ENCODE results near the gene GLT8D1. TPM values are rescaled to one million over a fixed set of nuclear protein-coding genes. Genes with fewer than 3 reads are reported as not detected.

GLT8D1 gene
- polyA plus RNA-seq, 2 of the 4 experiments (the other 2 are of a cell fraction): 37.3 to 58.5 TPM

DNA sequence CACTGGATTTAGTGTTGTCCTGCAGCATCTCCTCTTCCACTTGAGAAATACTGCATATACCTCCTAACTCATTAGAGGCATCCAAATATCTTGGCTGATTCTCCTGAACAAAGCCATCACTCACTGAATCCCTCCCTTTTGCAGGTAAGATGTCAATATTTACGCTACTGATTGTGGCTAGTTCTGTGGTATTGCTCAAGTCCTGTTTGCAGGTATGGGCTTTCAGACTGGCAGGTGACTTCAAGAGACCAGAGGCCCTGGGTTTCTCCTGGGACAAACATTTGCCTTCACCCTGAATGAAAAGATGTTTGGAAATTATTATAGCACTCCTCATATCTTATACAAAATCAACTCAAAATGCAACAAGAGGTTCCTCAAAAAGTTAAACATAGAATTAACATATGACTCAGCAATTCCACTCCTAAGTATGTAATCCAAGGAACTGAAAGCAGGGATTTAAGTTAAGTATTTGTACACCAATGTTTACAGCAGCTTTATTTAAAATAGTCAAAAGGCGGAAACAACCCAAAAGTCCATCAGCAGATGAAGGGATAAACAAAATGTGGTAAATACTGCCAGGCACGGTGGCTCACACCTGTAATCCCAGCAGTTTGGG lies 46.6 kb upstream of the GLT8D1 start:
- Histone ChIP-seq H3K27ac (0 out of 6 replicates have a peak overlapping the region, but pooled peaks of 1 of the 2 experiments have one; percentile 37), H3K4me3 (no peak overlapping the region), H3K4me1 (no peaks in the 10 kb centered on the region), H3K4me2 (no peak overlapping the region), H3K9me3 (no peaks in the 10 kb centered on the region)
- FAIRE-seq: no peak
- ATAC-seq: no peak
- TF ChIP-seq NFE2L2 (conservative IDR thresholded peaks at IDR 0.05; ENCODE audit: low read length) (peak; percentile 41; the same call in 1 of the 2 replicates), MAFK (IDR thresholded peaks at IDR 0.05; ENCODE audit: partially characterized antibody) (peak; percentile 80), EHMT2 (IDR thresholded peaks at IDR 0.05; ENCODE audit: low read depth) (no peak), GATA3 (IDR thresholded peaks at IDR 0.05; ENCODE audit: borderline replicate concordance) (no peak)
- no peak for DNase-seq (ENCODE audit: low read depth in 1 of 2, low spot score in 1 of 2)
- POLR2A ChIA-PET: no interaction called here
- 94% methylated on average over 3 of the region's 3 CpGs for WGBS (ENCODE audit: missing lambda C conversion rate)
- CTCF ChIA-PET: no interaction called here

DNA sequence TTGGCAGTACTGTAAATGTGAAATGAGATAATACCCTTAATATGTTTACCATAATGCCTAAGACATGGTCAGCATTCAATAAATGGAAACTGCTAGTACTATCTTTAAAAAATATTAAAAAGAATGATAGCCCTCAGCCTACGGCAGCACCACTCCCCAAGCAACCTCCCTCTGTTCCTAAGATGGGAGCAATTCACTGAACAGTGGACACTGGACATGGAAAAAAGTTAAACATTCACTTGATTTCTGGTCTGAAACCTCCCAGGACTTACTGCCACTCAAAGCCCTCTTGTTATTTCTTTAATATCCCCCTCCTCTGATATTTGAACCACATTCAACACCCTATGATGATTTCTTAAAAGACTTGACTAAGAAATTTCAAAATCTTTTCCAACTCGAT lies 38.1 kb upstream of the GLT8D1 start:
- ATAC-seq: no peak
- no peak for FAIRE-seq

DNA sequence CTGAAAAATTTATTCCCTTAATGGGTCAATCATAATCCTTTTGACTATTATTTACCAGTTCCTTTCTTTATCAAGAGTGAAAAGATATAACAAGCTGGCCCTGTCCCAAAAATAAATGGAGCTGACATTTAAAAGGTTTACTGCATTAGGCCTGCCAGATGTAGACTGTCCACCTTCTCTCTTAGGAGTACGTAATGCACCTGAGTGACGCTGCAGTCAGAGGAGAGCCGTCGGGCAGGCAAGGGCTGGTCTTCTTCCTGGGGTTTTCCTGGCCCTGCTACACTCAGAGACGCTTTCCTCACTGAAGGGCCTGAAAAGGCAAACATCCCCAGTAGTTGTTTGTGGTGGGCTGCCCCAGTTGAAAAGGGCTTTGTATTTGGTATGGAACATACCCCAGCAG lies 37.6 kb upstream of the GLT8D1 start:
- FAIRE-seq: no peak
- TF ChIP-seq SREBF2 (IDR thresholded peaks at IDR 0.05) (no peak), EP300 (IDR thresholded peaks at IDR 0.05) (no peak), MYC (IDR thresholded peaks at IDR 0.05; ENCODE audit: borderline replicate concordance, low read length) (no peak), NPAS2 (CRISPR knock-in tag; IDR thresholded peaks at IDR 0.05; ENCODE audit: borderline replicate concordance) (no peak), HOXB5 (CRISPR knock-in tag; IDR thresholded peaks at IDR 0.05) (no peak), EHMT2 (IDR thresholded peaks at IDR 0.05; ENCODE audit: low read depth) (no peak), BHLHE40 (IDR thresholded peaks at IDR 0.05; ENCODE audit: low read depth, low read length) (no peak), HOXA7 (CRISPR knock-in tag; IDR thresholded peaks at IDR 0.05) (no peak), SMC3 (IDR thresholded peaks at IDR 0.05) (no peak), KDM5A (IDR thresholded peaks at IDR 0.05) (no peak), ZFP36 (IDR thresholded peaks at IDR 0.05; ENCODE audit: borderline replicate concordance, partially characterized antibody) (no peak), CHD4 (IDR thresholded peaks at IDR 0.05; ENCODE audit: borderline replicate concordance) (no peak)
- TF ChIP-seq, protein P1, sequence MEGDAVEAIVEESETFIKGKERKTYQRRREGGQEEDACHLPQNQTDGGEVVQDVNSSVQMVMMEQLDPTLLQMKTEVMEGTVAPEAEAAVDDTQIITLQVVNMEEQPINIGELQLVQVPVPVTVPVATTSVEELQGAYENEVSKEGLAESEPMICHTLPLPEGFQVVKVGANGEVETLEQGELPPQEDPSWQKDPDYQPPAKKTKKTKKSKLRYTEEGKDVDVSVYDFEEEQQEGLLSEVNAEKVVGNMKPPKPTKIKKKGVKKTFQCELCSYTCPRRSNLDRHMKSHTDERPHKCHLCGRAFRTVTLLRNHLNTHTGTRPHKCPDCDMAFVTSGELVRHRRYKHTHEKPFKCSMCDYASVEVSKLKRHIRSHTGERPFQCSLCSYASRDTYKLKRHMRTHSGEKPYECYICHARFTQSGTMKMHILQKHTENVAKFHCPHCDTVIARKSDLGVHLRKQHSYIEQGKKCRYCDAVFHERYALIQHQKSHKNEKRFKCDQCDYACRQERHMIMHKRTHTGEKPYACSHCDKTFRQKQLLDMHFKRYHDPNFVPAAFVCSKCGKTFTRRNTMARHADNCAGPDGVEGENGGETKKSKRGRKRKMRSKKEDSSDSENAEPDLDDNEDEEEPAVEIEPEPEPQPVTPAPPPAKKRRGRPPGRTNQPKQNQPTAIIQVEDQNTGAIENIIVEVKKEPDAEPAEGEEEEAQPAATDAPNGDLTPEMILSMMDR (IDR thresholded peaks at IDR 0.05): no peak
- TF ChIP-seq, protein P2, sequence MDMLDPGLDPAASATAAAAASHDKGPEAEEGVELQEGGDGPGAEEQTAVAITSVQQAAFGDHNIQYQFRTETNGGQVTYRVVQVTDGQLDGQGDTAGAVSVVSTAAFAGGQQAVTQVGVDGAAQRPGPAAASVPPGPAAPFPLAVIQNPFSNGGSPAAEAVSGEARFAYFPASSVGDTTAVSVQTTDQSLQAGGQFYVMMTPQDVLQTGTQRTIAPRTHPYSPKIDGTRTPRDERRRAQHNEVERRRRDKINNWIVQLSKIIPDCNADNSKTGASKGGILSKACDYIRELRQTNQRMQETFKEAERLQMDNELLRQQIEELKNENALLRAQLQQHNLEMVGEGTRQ (IDR thresholded peaks at IDR 0.05): no peak
- TF ChIP-seq, protein P3, sequence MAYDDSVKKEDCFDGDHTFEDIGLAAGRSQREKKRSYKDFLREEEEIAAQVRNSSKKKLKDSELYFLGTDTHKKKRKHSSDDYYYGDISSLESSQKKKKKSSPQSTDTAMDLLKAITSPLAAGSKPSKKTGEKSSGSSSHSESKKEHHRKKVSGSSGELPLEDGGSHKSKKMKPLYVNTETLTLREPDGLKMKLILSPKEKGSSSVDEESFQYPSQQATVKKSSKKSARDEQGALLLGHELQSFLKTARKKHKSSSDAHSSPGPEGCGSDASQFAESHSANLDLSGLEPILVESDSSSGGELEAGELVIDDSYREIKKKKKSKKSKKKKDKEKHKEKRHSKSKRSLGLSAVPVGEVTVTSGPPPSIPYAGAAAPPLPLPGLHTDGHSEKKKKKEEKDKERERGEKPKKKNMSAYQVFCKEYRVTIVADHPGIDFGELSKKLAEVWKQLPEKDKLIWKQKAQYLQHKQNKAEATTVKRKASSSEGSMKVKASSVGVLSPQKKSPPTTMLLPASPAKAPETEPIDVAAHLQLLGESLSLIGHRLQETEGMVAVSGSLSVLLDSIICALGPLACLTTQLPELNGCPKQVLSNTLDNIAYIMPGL (CRISPR knock-in tag; IDR thresholded peaks at IDR 0.05; ENCODE audit: borderline replicate concordance): no peak

More for the DNA sequence above, 38.1 kb upstream of the GLT8D1 start:
- ChIA-PET CTCF (interaction anchor here (1.0 to 1.3 kb wide), 3 partner anchors 10 to 15 kb away, joined by 3 to 4 read pairs (median 3); no protein-coding TSS in a partner anchor), POLR2A (no interaction called here)
- H3K4me1 ChIP-seq: no peaks in the 10 kb centered on the region
- H3K4me3 ChIP-seq: no peak overlapping the region
- no peak for DNase-seq (ENCODE audit: low read depth in 1 of 2, low spot score in 1 of 2)
- H3K9me3 ChIP-seq: no peaks in the 10 kb centered on the region
- TF ChIP-seq, protein P4, sequence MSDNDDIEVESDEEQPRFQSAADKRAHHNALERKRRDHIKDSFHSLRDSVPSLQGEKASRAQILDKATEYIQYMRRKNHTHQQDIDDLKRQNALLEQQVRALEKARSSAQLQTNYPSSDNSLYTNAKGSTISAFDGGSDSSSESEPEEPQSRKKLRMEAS (IDR thresholded peaks at IDR 0.05): no peak
- TF ChIP-seq, protein P5, sequence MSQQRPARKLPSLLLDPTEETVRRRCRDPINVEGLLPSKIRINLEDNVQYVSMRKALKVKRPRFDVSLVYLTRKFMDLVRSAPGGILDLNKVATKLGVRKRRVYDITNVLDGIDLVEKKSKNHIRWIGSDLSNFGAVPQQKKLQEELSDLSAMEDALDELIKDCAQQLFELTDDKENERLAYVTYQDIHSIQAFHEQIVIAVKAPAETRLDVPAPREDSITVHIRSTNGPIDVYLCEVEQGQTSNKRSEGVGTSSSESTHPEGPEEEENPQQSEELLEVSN (IDR thresholded peaks at IDR 0.05; ENCODE audit: borderline replicate concordance, low read depth): no peak
- TF ChIP-seq CBX2 (IDR thresholded peaks at IDR 0.05; ENCODE audit: borderline replicate concordance, low read depth) (no peak), FOSL2 (IDR thresholded peaks at IDR 0.05) (no peak), FOSL2 (CRISPR knock-in tag; IDR thresholded peaks at IDR 0.05) (no peak), EHF (CRISPR knock-in tag; IDR thresholded peaks at IDR 0.05) (no peak), CHD4 (IDR thresholded peaks at IDR 0.05; ENCODE audit: borderline replicate concordance) (no peak), PHF8 (IDR thresholded peaks at IDR 0.05; ENCODE audit: borderline replicate concordance, low read depth) (no peak), CHD2 (IDR thresholded peaks at IDR 0.05; ENCODE audit: low read length, partially characterized antibody) (no peak), EP300 (IDR thresholded peaks at IDR 0.05) (no peak)
- TF ChIP-seq, protein P3 (CRISPR knock-in tag; IDR thresholded peaks at IDR 0.05; ENCODE audit: borderline replicate concordance): no peak
- H3K4me2 ChIP-seq: no peak overlapping the region
- no peak overlapping the region for H3K27ac ChIP-seq
- 88% methylated on average over 2 of the region's 2 CpGs for WGBS (ENCODE audit: missing lambda C conversion rate)

More for the DNA sequence above, 37.6 kb upstream of the GLT8D1 start:
- Histone ChIP-seq H3K4me2 (no peak overlapping the region), H3K4me3 (no peak overlapping the region), H3K27ac (no peak overlapping the region), H3K4me1 (no peaks in the 10 kb centered on the region), H3K9me3 (no peaks in the 10 kb centered on the region)
- WGBS (ENCODE audit: missing lambda C conversion rate): 97% methylated on average over 5 of the region's 5 CpGs
- DNase-seq (ENCODE audit: low read depth in 1 of 2, low spot score in 1 of 2): no peak
- no peak for ATAC-seq
- ChIA-PET POLR2A (no interaction called here), CTCF (interaction anchor here (0.6 to 1.3 kb wide), 4 partner anchors 10 to 330 kb away, joined by 3 to 4 read pairs (median 3); no protein-coding TSS in a partner anchor)

Measured in A549 (cell line).